SU-DHL-6 (cell line): Measurements from ENCODE around the gene RTF1.
"Not testable (repeated sequence)": the region's sequence is repeated elsewhere in the genome, so short reads cannot be mapped to it uniquely, and the experiment has no call there.

Source experiments
- H2AFZ ChIP-seq: fragments of 200-600 bp; sonication (generic); 2 replicates; pipeline ENCODE4 v1.6.1; 2014; ENCODE audit warnings: low read depth, mild to moderate bottlenecking, moderate library complexity, mixed read lengths, antibody characterized with exemption, low read length; ENCODE audit not compliant: severe bottlenecking
- H3F3A ChIP-seq: fragments of 200-600 bp; shearing (Covaris generic); 2 replicates; pipeline ENCODE4 v1.6.0; 2016; ENCODE audit warnings: antibody characterized with exemption, mild to moderate bottlenecking; ENCODE audit not compliant: insufficient read depth
- H3K27ac ChIP-seq: fragments of 200-600 bp; sonication (generic); 2 replicates; pipeline ENCODE4 v1.5.1; 2016; ENCODE audit warnings: low read depth, mild to moderate bottlenecking, low read length, moderate library complexity, mixed read lengths
- H3K27me3 ChIP-seq: fragments of 200-600 bp; sonication (generic), shearing (Covaris generic); 2 replicates; pipeline ENCODE4 v1.6.0; 2014; ENCODE audit warnings: mild to moderate bottlenecking, low read length
- H3K36me3 ChIP-seq: fragments of 200-600 bp; sonication (generic); 2 replicates; pipeline ENCODE4 v1.6.1; 2014; ENCODE audit warnings: mild to moderate bottlenecking, low read length, mixed read lengths
- H3K4me2 ChIP-seq: fragments of 300-600, 200-600 bp; shearing (Covaris generic), sonication (generic); 2 replicates; pipeline ENCODE4 v1.6.0; 2014; ENCODE audit warnings: low read length, low read depth, mild to moderate bottlenecking; ENCODE audit not compliant: poor library complexity, severe bottlenecking
- H3K4me3 ChIP-seq: fragments of 200-600 bp; sonication (generic); 2 replicates; pipeline ENCODE4 v1.5.1; 2014; ENCODE audit warnings: antibody characterized with exemption, low read length, mild to moderate bottlenecking, mixed read lengths; ENCODE audit not compliant: insufficient read depth, poor library complexity, severe bottlenecking
- H3K79me2 ChIP-seq: fragments of 200-600 bp; sonication (generic); 2 replicates; pipeline ENCODE4 v1.6.1; 2014; ENCODE audit warnings: mild to moderate bottlenecking, low read length, moderate library complexity; ENCODE audit not compliant: insufficient read depth
- H3K9ac ChIP-seq: fragments of 200-600 bp; sonication (generic); 2 replicates; pipeline ENCODE4 v1.7.0; 2014; ENCODE audit warnings: mild to moderate bottlenecking, low read length
- H3K9me2 ChIP-seq: fragments of 200-600 bp; sonication (generic); replicated peaks from 2 replicates; pipeline ENCODE4 v1.6.1; 2014; ENCODE audit warnings: low read length; ENCODE audit not compliant: insufficient read depth
- H3K9me3 ChIP-seq: fragments of 200-600 bp; sonication (generic); 2 replicates; pipeline ENCODE4 v1.6.1; 2014; ENCODE audit warnings: low read length, mixed read lengths; ENCODE audit not compliant: insufficient read depth
- H4K20me1 ChIP-seq: fragments of 200-600 bp; sonication (generic); 2 replicates; pipeline ENCODE4 v1.6.1; 2014; ENCODE audit warnings: low read depth, mild to moderate bottlenecking, antibody characterized with exemption, low read length, moderate library complexity, mixed read lengths
- EZH2phosphoT487 ChIP-seq: fragments of 200-600 bp; sonication (generic), shearing (Covaris generic); conservative IDR thresholded peaks from 2 replicates; pipeline ENCODE4 v1.6.1; 2018; ENCODE audit warnings: mild to moderate bottlenecking, antibody characterized with exemption, low read length, moderate library complexity, mixed read lengths
- TF ChIP-seq, protein P1 (sequence below): fragments of 200-600 bp; sonication (generic); IDR thresholded peaks from one replicate; pipeline ENCODE4 v1.5.1; 2017; ENCODE audit warnings: antibody characterized with exemption, mild to moderate bottlenecking, low read length, moderate library complexity; ENCODE audit not compliant: insufficient read depth, poor library complexity, severe bottlenecking

The RTF1 gene

DNA sequence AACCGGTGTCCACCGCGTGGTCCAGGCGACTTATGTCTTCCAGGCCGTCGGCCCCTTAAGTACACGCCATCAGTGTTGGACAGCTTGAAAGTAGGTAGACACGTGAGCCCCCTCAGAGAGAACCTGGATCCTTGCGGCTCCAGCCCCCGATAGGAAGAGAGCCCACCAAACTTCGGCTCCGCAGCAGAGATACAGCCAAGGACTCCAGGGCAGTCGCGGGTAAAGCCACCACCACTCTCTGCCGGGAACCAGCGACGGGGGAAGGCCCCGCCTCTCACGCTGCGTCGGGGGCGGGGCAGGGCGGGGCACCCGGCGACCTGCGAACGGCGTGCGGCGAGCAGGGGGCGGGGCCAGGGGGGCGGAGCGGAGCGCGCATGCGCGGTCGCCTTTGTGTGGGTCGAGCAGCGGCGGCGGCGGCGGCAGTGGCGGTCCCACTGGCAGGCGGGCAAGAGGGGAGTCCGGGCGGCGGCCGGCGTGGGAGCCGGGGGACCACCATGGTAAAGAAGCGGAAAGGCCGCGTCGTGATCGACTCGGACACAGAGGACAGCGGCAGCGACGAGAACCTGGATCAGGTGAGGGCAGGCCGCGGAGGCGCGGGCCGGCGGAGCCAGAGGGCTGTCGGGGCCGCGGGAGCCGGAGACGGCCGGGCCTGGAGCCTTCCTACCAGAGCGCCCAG lies at the start of gene RTF1:
RTF1 (plus strand) TSS at position 354 of the 676 bp plus-strand sequence; CDS start at position 375, 21 bp downstream.
- Histone ChIP-seq H3K9ac (peak within 1 kb of the TSS; percentile 77), H3K36me3 (no peaks in the 10 kb centered on the region), H3K9me3 (no peaks in the 10 kb centered on the region), H4K20me1 (peaks cover 4% of the 10 kb centered on the region; the same call in 1 of the 2 replicates), H3K4me3 (peak within 1 kb of the TSS; percentile 77), H3K9me2 (no peaks in the 10 kb centered on the region), H3K4me2 (peak within 1 kb of the TSS; percentile 88), H3K79me2 (peaks cover 56% of the 10 kb centered on the region), H3K27ac (peak within 1 kb of the TSS; percentile 13; the same call in 1 of the 2 replicates), H3F3A (peaks cover 3% of the 10 kb centered on the region; the same call in 1 of the 2 replicates), H3K27me3 (no peaks in the 10 kb centered on the region), H2AFZ (peak within 1 kb of the TSS; percentile 87)
- TF ChIP-seq, protein P1, sequence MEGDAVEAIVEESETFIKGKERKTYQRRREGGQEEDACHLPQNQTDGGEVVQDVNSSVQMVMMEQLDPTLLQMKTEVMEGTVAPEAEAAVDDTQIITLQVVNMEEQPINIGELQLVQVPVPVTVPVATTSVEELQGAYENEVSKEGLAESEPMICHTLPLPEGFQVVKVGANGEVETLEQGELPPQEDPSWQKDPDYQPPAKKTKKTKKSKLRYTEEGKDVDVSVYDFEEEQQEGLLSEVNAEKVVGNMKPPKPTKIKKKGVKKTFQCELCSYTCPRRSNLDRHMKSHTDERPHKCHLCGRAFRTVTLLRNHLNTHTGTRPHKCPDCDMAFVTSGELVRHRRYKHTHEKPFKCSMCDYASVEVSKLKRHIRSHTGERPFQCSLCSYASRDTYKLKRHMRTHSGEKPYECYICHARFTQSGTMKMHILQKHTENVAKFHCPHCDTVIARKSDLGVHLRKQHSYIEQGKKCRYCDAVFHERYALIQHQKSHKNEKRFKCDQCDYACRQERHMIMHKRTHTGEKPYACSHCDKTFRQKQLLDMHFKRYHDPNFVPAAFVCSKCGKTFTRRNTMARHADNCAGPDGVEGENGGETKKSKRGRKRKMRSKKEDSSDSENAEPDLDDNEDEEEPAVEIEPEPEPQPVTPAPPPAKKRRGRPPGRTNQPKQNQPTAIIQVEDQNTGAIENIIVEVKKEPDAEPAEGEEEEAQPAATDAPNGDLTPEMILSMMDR = no peak
- no peak for TF ChIP-seq EZH2phosphoT487

DNA sequence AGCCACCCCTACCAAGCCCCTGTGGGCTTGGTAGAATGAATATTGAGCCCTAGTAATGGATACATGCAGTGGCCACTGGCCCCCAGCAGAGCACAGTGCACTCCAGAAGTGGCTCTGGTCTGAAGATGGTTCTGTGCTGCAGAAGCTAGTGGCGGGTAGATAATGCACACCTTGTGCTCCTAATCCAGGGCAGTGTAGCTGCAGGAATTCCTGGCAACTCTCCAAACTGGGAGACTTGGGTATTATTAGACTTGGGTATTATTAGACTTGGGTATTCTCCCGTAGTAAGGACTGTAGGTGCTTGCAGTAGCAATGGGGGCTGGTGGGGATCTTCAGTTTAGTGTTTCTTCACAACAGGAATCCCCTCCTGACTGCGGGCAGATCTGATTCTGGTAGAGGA lies 49.5 kb upstream of the RTF1 start:
- Histone ChIP-seq H3K79me2 (0 out of 2 replicates have a peak, but pooled peaks cover 3% of the 10 kb centered on the region), H3F3A (peaks cover 9% of the 10 kb centered on the region; the same call in 1 of the 2 replicates), H4K20me1 (no peaks in the 10 kb centered on the region), H2AFZ (no peak overlapping the region), H3K4me3 (no peak overlapping the region), H3K27me3 (no peaks in the 10 kb centered on the region), H3K9me2 (no peaks in the 10 kb centered on the region), H3K27ac (no peak overlapping the region), H3K36me3 (peaks cover 45% of the 10 kb centered on the region; the same call in 1 of the 2 replicates), H3K9me3 (no peaks in the 10 kb centered on the region), H3K4me2 (no peak overlapping the region), H3K9ac (no peak overlapping the region)
- TF ChIP-seq, protein P1 = no peak
- no peak for TF ChIP-seq EZH2phosphoT487

DNA sequence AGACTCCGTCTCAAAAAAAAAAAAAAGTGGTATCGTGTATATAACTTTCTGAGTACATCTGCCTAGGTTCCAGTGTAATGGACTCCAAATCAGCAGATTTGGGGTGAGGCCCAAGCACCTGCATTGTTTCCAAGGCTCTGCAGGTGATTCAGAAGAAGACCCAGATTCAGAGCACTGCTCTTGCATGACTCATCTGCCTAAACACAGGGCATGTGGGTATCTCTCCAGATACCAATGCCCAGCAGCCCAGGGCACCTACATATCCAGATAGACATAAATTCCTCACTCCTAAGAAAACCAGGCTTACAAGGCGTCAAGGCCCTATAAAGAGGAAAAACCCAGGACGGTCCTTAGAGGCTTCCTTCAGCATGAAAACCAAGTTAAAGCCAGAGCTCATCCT lies 38.9 kb upstream of the RTF1 start:
- Histone ChIP-seq H3K9me3 (no peaks in the 10 kb centered on the region), H3K4me3 (no peak overlapping the region), H3F3A (peaks cover 16% of the 10 kb centered on the region; the same call in 1 of the 2 replicates), H2AFZ (no peak overlapping the region), H4K20me1 (no peaks in the 10 kb centered on the region), H3K9ac (no peak overlapping the region), H3K4me2 (no peak overlapping the region), H3K79me2 (no peaks in the 10 kb centered on the region), H3K36me3 (peaks cover 39% of the 10 kb centered on the region), H3K9me2 (no peaks in the 10 kb centered on the region), H3K27me3 (no peaks in the 10 kb centered on the region), H3K27ac (no peak overlapping the region)
- no peak for TF ChIP-seq EZH2phosphoT487
- TF ChIP-seq, protein P1 = no peak

DNA sequence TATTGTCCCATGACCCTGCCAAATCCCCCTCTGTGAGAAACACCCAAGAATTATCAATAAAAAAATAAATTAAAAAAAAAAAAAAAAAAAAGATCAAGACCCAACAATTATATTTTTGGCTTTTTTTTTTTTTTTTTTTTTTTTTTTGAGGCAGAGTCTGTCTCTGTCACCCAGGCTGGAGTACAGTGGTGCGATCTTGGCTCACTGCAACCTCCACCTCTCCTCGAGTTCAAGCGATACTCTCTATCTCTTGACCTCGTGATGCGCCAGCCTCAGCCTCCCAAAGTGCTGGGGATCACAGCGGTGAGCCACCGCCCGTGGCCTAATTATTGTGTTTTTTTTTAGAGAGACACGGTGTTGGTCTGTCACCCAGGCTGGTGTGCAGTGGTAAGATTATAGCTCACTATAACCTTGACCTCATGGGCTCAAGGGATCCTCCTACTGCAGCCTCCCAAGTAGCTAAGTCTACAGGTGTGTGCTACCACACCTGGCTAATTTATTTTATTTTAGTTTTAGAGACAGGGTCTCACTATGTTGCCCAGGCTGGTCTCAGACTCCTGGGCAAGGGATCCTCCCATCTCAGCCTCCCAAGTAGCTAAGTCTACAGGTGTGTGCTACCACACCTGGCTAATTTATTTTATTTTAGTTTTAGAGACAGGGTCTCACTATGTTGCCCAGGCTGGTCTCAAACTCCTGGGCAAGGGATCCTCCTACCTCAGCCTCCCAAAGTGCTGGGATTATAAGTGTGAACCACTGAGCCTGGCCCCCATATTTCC lies 32.7 kb upstream of the RTF1 start:
- Histone ChIP-seq H3F3A (peaks cover 29% of the 10 kb centered on the region; the same call in 1 of the 2 replicates), H3K36me3 (peaks cover 18% of the 10 kb centered on the region)
- H3K9me3 ChIP-seq, H3K4me3 ChIP-seq, H3K27me3 ChIP-seq, H3K79me2 ChIP-seq, H2AFZ ChIP-seq, H3K4me2 ChIP-seq, H3K27ac ChIP-seq, H4K20me1 ChIP-seq, H3K9ac ChIP-seq, H3K9me2 ChIP-seq: not testable (repeated sequence)
